NCI-H748 (cell line): ENCODE results near the gene ZBTB20.
"Not testable (repeated sequence)": the region's sequence is repeated elsewhere in the genome, so short reads cannot be mapped to it uniquely, and the experiment has no call there.

Experiments
- DNase-seq: peaks from one replicate; lab custom pipeline; 2025; ENCODE audit not compliant: unreplicated experiment; lab: John Stamatoyannopoulos, UW

ZBTB20 gene

GRCh38 chr3:115146418-115147328, at the start of gene ZBTB20:
Gene ZBTB20 (minus strand): TSS chr3:115147288.
- peak; percentile 69 for DNase-seq

GRCh38 chr3:115194476-115194875, 47.4 kb upstream of the ZBTB20 start:
- DNase-seq = no peak

GRCh38 chr3:115190747-115191146, 43.7 kb upstream of the ZBTB20 start:
- DNase-seq = no peak

GRCh38 chr3:115187149-115187757, 40.2 kb upstream of the ZBTB20 start:
- DNase-seq = no peak

- DNase-seq = no peak
Observed at GRCh38 chr3:115186351-115187148, 39.5 kb upstream of the ZBTB20 start.

- DNase-seq = not testable (repeated sequence)
Observed at GRCh38 chr3:115184859-115185572, 37.9 kb upstream of the ZBTB20 start.

GRCh38 chr3:115178930-115179329, 31.8 kb upstream of the ZBTB20 start:
- not testable (repeated sequence) for DNase-seq

- DNase-seq = no peak
Observed at GRCh38 chr3:115169808-115170207, 22.7 kb upstream of the ZBTB20 start.

- no peak for DNase-seq
Observed at GRCh38 chr3:115165701-115166100, 18.6 kb upstream of the ZBTB20 start.

- no peak for DNase-seq
Observed at GRCh38 chr3:115165266-115165665, 18.2 kb upstream of the ZBTB20 start.

- no peak for DNase-seq
Observed at GRCh38 chr3:115164374-115165221, 17.5 kb upstream of the ZBTB20 start.

GRCh38 chr3:115162759-115163158, 15.7 kb upstream of the ZBTB20 start:
- DNase-seq = no peak

GRCh38 chr3:115161866-115162265, 14.8 kb upstream of the ZBTB20 start:
- no peak for DNase-seq

- no peak for DNase-seq
Observed at GRCh38 chr3:115161168-115161834, 14.2 kb upstream of the ZBTB20 start.

GRCh38 chr3:115160295-115160694, 13.2 kb upstream of the ZBTB20 start:
- no peak for DNase-seq

GRCh38 chr3:115156046-115156654, 9.1 kb upstream of the ZBTB20 start:
- no peak for DNase-seq

- no peak for DNase-seq
Observed at GRCh38 chr3:115154611-115155010, 7.5 kb upstream of the ZBTB20 start.

- DNase-seq = no peak
Observed at GRCh38 chr3:115151921-115152320, 4.8 kb upstream of the ZBTB20 start.
